Measurements from ENCODE around the gene HBG2.

HBG2 gene

DNA sequence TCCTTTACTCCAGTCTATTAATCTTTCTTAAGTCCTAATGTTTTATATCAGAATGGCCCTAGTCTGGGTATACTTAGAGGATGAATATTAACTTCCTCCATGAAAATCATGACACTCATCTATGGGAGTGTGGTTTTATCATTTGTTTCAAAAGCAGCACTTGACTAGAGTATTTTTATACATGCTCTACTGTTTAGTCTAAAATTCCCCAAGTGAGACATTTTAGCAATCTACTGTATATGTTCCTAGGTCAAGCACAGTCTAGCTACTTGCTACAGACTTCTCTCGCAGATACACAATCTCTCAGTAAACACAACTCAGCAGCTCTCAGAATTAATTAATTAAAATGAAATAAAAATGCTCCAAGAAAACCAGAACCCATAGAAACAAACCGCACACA lies 24.8 kb downstream of the HBG2 start:
- no peak for DNase-seq (ENCODE audit: low read depth in 2 of 2)

DNA sequence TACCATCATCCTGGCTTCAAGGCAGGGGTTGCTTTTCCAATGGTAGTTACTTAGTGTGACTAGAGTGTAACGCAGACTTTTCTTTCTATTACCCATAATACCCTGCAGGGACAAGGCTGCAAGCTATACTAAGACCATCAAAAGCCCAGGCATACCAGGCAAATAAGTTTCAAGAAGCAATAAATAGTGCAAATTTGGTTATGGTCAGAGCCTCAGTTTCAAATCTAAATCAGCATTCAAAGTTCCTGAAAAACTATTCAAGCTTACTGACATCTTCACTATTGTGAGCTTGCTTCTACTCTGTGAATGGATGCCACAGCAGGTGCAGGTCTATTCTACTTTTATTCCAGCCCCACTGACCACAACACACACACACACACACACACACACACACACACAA lies 25.2 kb downstream of the HBG2 start:
- no peak for DNase-seq (ENCODE audit: low read depth in 2 of 2)

DNA sequence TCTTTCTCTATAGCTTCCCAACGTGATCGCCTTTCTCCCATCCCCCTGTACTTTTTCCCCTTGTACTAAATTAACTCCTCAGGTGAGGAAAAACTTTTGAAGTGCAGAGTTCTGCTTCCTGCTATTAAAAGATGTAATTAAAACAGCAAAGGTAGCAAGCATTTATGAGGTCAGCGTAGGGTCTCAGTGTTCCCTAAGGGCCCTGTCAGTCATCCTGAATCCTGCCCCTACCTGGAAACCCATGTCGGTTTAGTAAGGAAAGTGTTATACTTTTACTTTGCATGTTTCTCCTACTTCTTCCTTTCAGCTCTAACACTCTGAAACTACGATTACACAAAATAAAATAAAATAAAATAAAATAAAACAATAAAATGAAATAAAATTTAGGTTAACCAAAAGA lies 26.5 kb downstream of the HBG2 start:
- DNase-seq (ENCODE audit: low read depth in 2 of 2), result no peak

DNA sequence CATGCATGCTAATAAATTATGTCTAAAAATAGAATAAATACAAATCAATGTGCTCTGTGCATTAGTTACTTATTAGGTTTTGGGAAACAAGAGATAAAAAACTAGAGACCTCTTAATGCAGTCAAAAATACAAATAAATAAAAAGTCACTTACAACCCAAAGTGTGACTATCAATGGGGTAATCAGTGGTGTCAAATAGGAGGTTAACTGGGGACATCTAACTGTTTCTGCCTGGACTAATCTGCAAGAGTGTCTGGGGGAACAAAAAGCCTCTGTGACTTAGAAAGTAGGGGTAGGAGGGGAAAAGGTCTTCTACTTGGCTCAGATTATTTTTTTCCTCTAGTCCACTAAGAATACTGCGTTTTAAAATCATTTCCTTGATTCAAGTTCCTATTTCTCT lies 26.9 kb downstream of the HBG2 start:
- no peak for DNase-seq (ENCODE audit: low read depth in 2 of 2)

DNA sequence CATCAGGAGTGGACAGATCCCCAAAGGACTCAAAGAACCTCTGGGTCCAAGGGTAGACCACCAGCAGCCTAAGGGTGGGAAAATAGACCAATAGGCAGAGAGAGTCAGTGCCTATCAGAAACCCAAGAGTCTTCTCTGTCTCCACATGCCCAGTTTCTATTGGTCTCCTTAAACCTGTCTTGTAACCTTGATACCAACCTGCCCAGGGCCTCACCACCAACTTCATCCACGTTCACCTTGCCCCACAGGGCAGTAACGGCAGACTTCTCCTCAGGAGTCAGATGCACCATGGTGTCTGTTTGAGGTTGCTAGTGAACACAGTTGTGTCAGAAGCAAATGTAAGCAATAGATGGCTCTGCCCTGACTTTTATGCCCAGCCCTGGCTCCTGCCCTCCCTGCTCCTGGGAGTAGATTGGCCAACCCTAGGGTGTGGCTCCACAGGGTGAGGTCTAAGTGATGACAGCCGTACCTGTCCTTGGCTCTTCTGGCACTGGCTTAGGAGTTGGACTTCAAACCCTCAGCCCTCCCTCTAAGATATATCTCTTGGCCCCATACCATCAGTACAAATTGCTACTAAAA lies 27.8 kb downstream of the HBG2 start, which contains the start of gene HBB:
HBB (minus strand) TSS at position 340 of the 579 bp plus-strand sequence; CDS start at position 290, 50 bp downstream.
- no peak for DNase-seq (ENCODE audit: low read depth in 2 of 2)

DNA sequence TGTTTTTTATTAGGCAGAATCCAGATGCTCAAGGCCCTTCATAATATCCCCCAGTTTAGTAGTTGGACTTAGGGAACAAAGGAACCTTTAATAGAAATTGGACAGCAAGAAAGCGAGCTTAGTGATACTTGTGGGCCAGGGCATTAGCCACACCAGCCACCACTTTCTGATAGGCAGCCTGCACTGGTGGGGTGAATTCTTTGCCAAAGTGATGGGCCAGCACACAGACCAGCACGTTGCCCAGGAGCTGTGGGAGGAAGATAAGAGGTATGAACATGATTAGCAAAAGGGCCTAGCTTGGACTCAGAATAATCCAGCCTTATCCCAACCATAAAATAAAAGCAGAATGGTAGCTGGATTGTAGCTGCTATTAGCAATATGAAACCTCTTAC lies 29.1 kb downstream of the HBG2 start:
- DNase-seq (ENCODE audit: low read depth in 2 of 2), result no peak

DNA sequence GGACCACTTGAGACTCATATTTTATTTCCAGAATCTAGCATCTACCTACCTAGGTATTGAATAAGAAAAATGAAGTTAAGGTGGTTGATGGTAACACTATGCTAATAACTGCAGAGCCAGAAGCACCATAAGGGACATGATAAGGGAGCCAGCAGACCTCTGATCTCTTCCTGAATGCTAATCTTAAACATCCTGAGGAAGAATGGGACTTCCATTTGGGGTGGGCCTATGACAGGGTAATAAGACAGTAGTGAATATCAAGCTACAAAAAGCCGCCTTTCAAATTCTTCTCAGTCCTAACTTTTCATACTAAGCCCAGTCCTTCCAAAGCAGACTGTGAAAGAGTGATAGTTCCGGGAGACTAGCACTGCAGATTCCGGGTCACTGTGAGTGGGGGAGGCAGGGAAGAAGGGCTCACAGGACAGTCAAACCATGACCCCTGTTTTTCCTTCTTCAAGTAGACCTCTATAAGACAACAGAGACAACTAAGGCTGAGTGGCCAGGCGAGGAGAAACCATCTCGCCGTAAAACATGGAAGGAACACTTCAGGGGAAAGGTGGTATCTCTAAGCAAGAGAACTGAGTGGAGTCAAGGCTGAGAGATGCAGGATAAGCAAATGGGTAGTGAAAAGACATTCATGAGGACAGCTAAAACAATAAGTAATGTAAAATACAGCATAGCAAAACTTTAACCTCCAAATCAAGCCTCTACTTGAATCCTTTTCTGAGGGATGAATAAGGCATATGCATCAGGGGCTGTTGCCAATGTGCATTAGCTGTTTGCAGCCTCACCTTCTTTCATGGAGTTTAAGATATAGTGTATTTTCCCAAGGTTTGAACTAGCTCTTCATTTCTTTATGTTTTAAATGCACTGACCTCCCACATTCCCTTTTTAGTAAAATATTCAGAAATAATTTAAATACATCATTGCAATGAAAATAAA lies 29.8 kb downstream of the HBG2 start:
- no peak for DNase-seq (ENCODE audit: low read depth in 2 of 2)

DNA sequence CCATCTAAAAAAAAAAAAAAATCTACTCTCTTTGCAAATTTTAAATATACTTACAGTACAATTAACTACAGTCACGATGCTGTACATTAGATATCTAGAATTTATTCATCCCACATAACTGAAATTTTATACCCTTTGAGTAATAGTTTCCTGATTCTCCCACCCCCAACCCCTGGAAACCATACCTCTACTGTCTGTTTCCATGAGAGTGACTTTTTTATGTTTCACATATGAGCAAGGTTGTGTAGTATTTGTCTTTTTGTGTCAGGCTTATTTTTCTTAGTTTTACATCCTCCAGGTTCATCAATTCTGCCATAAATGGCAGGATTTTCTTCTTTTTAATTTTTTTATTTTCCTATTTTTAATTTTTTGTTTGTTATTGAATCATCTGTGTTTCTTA lies 30.9 kb downstream of the HBG2 start:
- DNase-seq (ENCODE audit: low read depth in 2 of 2), result no peak

DNA sequence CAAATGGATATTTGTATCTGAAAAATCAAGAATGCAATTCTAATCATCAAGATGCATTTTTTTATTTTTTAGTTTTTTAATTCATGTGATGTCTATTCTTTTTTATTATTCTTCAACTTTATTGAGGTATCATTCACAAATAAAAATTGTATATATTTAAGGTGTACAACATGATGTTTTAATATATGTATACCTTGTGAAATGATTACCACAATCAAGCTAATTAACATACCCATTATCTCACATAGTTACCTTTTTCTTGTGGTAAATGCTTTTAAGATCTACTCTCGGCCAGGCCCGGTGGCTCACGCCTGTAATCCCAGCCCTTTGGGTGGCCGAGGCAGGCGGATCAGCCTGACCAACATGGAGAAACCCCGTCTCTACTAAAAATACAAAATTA lies 31.4 kb downstream of the HBG2 start:
- no peak for DNase-seq (ENCODE audit: low read depth in 2 of 2)

DNA sequence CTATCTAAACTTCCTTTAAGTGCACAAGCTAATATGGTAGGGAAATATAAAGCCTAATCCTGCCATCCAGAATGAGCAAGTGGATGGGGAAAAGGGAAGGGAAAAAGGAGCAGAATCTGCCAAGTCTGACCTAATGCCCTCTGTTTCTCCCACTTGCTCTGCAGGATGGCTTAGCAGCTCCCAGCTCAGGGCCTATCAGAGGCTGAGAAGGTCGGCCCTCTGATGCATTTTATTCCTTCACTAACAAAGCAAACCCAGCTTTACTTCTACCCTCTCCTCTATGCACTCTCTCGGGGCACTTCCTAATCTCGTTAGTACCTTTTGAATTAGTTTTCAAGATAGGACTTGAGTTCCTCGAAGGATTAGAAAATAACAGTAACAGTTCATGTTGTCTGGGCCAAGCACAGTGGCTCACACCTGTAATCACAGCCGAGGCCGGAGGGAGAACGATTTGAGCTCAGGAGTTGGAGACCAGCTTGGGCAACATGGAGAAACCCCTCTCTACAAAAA lies 44.1 kb downstream of the HBG2 start:
- no peak for DNase-seq (ENCODE audit: low read depth in 2 of 2)

DNA sequence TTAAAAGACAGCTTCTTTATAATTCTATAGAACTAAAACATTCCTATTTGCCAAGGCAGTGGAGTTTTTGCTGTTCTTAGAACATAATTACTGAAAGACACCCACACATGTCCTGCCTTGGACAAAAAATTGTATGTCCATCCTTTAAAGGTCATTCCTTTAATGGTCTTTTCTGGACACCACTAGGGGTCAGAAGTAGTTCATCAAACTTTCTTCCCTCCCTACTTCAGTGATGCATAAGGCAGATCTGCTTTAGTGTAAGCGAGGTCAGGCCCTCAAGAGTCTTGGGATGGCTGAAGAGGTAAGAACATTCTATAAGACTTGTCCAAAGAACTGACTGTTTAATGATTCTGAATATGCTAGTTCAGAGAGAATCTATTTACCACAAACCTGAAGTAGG lies 49.8 kb downstream of the HBG2 start:
- DNase-seq (ENCODE audit: low read depth in 2 of 2), result no peak

DNA sequence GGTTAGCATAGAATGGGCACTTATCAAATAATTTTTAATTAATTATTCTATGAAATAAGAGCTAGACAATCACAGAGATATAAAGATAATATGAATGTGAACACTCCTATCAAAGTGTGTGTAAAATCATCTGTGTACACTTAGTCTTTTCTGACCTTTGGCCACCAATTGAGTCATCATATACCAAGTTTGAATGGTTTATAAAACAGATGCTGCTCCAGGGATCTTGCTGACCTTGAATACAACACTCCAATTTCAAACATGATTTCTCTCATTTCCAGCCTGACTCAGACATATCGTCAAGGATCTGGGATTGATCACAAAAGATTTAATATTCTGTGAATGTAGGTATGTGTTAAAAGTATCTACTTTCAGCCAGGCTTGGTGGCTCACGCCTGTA lies 51.2 kb downstream of the HBG2 start:
- no peak for DNase-seq (ENCODE audit: low read depth in 2 of 2)

Measured in stimulated activated CD4-positive, alpha-beta T cell treated with anti-CD3 and anti-CD28 coated beads, Interleukin-1b, Interleukin-23, amount 100 ng/mL, for 1 hour (primary cell).